HEK293 (cell line): ENCODE results near the gene ANXA4.
A peak's percentile ranks its signal among the peaks of the same experiment; 100 is the strongest.

Experiments used
- GLI2 ChIP-seq: fragments of 450-650 bp; formaldehyde crosslinking; IDR thresholded peaks from 2 replicates; pipeline ENCODE4; 2017; ENCODE audit warnings: missing biosample characterization, missing genetic modification characterization, low read depth, borderline replicate concordance
- IKZF3 ChIP-seq: fragments of 450-650 bp; IDR thresholded peaks from 2 replicates; pipeline ENCODE4 v1.5.0; 2018; ENCODE audit warnings: missing biosample characterization, mild to moderate bottlenecking, missing genetic modification characterization, moderate library complexity
- KLF10 ChIP-seq: fragments of 450-650 bp; IDR thresholded peaks from 2 replicates; pipeline ENCODE4 v1.5.1; 2018; ENCODE audit warnings: missing biosample characterization, mild to moderate bottlenecking, missing genetic modification characterization
- KLF8 ChIP-seq: fragments of 450-650 bp; formaldehyde crosslinking; IDR thresholded peaks from 2 replicates; pipeline ENCODE4 v1.5.1; 2016; ENCODE audit warnings: missing biosample characterization, missing genetic modification characterization
- KLF9 ChIP-seq: fragments of 450-650 bp; formaldehyde crosslinking; IDR thresholded peaks from 2 replicates; pipeline ENCODE4 v1.5.1; 2016; ENCODE audit warnings: missing biosample characterization, missing genetic modification characterization, low read depth
- SCRT2 ChIP-seq: fragments of 450-650 bp; formaldehyde crosslinking; IDR thresholded peaks from 2 replicates; pipeline ENCODE4 v1.5.1; 2016; ENCODE audit warnings: missing biosample characterization, missing genetic modification characterization
- SP3 ChIP-seq: fragments of 450-650 bp; formaldehyde crosslinking; IDR thresholded peaks from 2 replicates; pipeline ENCODE4 v1.5.1; 2016; ENCODE audit warnings: missing biosample characterization, missing genetic modification characterization
- SP7 ChIP-seq: fragments of 450-650 bp; formaldehyde crosslinking; IDR thresholded peaks from 2 replicates; pipeline ENCODE4 v1.5.1; 2016; ENCODE audit warnings: missing biosample characterization, missing genetic modification characterization
- ZBTB11 ChIP-seq: fragments of 450-650 bp; formaldehyde crosslinking; conservative IDR thresholded peaks from 2 replicates; pipeline ENCODE4 v1.5.1; 2016; ENCODE audit warnings: low read depth, missing biosample characterization, missing genetic modification characterization
- ZBTB20 ChIP-seq: fragments of 450-650 bp; formaldehyde crosslinking; IDR thresholded peaks from 2 replicates; pipeline ENCODE4 v1.5.1; 2016; ENCODE audit warnings: missing biosample characterization, missing genetic modification characterization
- ZBTB26 ChIP-seq: fragments of 450-650 bp; formaldehyde crosslinking; optimal IDR thresholded peaks from 2 replicates; pipeline ENCODE3; 2016; ENCODE audit warnings: missing biosample characterization, mild to moderate bottlenecking, missing genetic modification characterization
- ZBTB48 ChIP-seq: fragments of 450-650 bp; formaldehyde crosslinking; IDR thresholded peaks from 2 replicates; pipeline ENCODE4 v1.5.1; 2016; ENCODE audit warnings: missing biosample characterization, missing genetic modification characterization
- ZEB2 ChIP-seq: fragments of 450-650 bp; formaldehyde crosslinking; IDR thresholded peaks from 2 replicates; pipeline ENCODE4 v1.5.1; 2016; ENCODE audit warnings: missing biosample characterization, missing genetic modification characterization
- ZFHX2 ChIP-seq: fragments of 450-650 bp; formaldehyde crosslinking; conservative IDR thresholded peaks from 2 replicates; pipeline ENCODE4 v1.5.1; 2016; ENCODE audit warnings: missing biosample characterization, missing genetic modification characterization
- ZFP69B ChIP-seq: fragments of 450-650 bp; formaldehyde crosslinking; IDR thresholded peaks from 2 replicates; pipeline ENCODE4 v1.5.1; 2016; ENCODE audit warnings: missing biosample characterization, missing genetic modification characterization
- ZIC2 ChIP-seq: fragments of 450-650 bp; formaldehyde crosslinking; IDR thresholded peaks from 2 replicates; pipeline ENCODE4 v1.5.1; 2016; ENCODE audit warnings: missing biosample characterization, missing genetic modification characterization
- ZNF121 ChIP-seq: fragments of 450-650 bp; formaldehyde crosslinking; IDR thresholded peaks from 2 replicates; pipeline ENCODE4 v1.5.1; 2016; ENCODE audit warnings: missing biosample characterization, missing genetic modification characterization
- ZNF2 ChIP-seq: fragments of 450-650 bp; formaldehyde crosslinking; IDR thresholded peaks from 2 replicates; pipeline ENCODE4 v1.5.1; 2016; ENCODE audit warnings: missing biosample characterization, missing genetic modification characterization
- ZNF311 ChIP-seq: fragments of 450-650 bp; formaldehyde crosslinking; IDR thresholded peaks from 2 replicates; pipeline ENCODE4 v1.5.1; 2017; ENCODE audit warnings: missing biosample characterization, missing genetic modification characterization, borderline replicate concordance
- ZNF335 ChIP-seq: fragments of 450-650 bp; formaldehyde crosslinking; conservative IDR thresholded peaks from 2 replicates; pipeline ENCODE4 v1.5.1; 2016; ENCODE audit warnings: missing biosample characterization, missing genetic modification characterization
- ZNF449 ChIP-seq: fragments of 450-650 bp; formaldehyde crosslinking; IDR thresholded peaks from 2 replicates; pipeline ENCODE4 v1.5.1; 2017; ENCODE audit warnings: missing biosample characterization, mild to moderate bottlenecking, missing genetic modification characterization, moderate library complexity
- ZNF530 ChIP-seq: fragments of 450-650 bp; formaldehyde crosslinking; IDR thresholded peaks from 2 replicates; pipeline ENCODE4 v1.5.1; 2016; ENCODE audit warnings: low read depth, missing biosample characterization, missing genetic modification characterization
- ZNF600 ChIP-seq: fragments of 450-650 bp; formaldehyde crosslinking; IDR thresholded peaks from 2 replicates; pipeline ENCODE4 v1.5.1; 2016; ENCODE audit warnings: missing biosample characterization, missing genetic modification characterization
- ZNF629 ChIP-seq: fragments of 450-650 bp; formaldehyde crosslinking; IDR thresholded peaks from 2 replicates; pipeline ENCODE4 v1.5.1; 2017; ENCODE audit warnings: missing biosample characterization, missing genetic modification characterization
- ZNF777 ChIP-seq: fragments of 450-650 bp; formaldehyde crosslinking; IDR thresholded peaks from 2 replicates; pipeline ENCODE4 v1.5.1; 2017; ENCODE audit warnings: missing biosample characterization, missing genetic modification characterization, borderline replicate concordance
- ZSCAN16 ChIP-seq: fragments of 450-650 bp; formaldehyde crosslinking; IDR thresholded peaks from 2 replicates; pipeline ENCODE4 v1.5.1; 2016; ENCODE audit warnings: missing biosample characterization, missing genetic modification characterization
- ZSCAN5A ChIP-seq: fragments of 450-650 bp; formaldehyde crosslinking; IDR thresholded peaks from 2 replicates; pipeline ENCODE4 v1.5.1; 2016; ENCODE audit warnings: missing biosample characterization, missing genetic modification characterization

Gene ANXA4

GRCh38 chr2:69741575-69742321 lies at the start of gene ANXA4 (continued):
- TF ChIP-seq ZNF629: peak; percentile 9; the same call in 1 of the 2 replicates
- TF ChIP-seq KLF8 (tag by site-specific recombination): peak; percentile 85
- TF ChIP-seq ZIC2 (tag by site-specific recombination): peak; percentile 73
- TF ChIP-seq ZSCAN5A (tag by site-specific recombination): 0 out of 2 replicates have a peak, but pooled peaks have one; percentile 61
- TF ChIP-seq ZNF121: 0 out of 2 replicates have a peak, but pooled peaks have one; percentile 15
- peak; percentile 21; the same call in 1 of the 2 replicates for TF ChIP-seq KLF10 (tag by site-specific recombination)
- TF ChIP-seq ZNF600 (tag by site-specific recombination): peak; percentile 6; the same call in 1 of the 2 replicates
- TF ChIP-seq ZBTB20 (tag by site-specific recombination): peak; percentile 97
- TF ChIP-seq ZFP69B (tag by site-specific recombination): 0 out of 2 replicates have a peak, but pooled peaks have one; percentile 18
- peak; percentile 87 for TF ChIP-seq ZBTB26 (tag by site-specific recombination)
- no peak for TF ChIP-seq ZNF530
- TF ChIP-seq SP3 (tag by site-specific recombination): peak; percentile 85
- TF ChIP-seq ZBTB11 (tag by site-specific recombination): peak; percentile 88
- TF ChIP-seq ZNF777 (tag by site-specific recombination): 0 out of 2 replicates have a peak, but pooled peaks have one; percentile 12
- 0 out of 2 replicates have a peak, but pooled peaks have one; percentile 28 for TF ChIP-seq ZNF449 (tag by site-specific recombination)
- peak; percentile 64 for TF ChIP-seq SP7 (tag by site-specific recombination)
- peak; percentile 43; the same call in 1 of the 2 replicates for TF ChIP-seq ZEB2 (tag by site-specific recombination)
- TF ChIP-seq ZNF311 (tag by site-specific recombination): no peak
- TF ChIP-seq IKZF3 (tag by site-specific recombination): peak; percentile 52; the same call in 1 of the 2 replicates
- TF ChIP-seq GLI2 (tag by site-specific recombination): no peak
- TF ChIP-seq KLF9 (tag by site-specific recombination): peak; percentile 58; the same call in 1 of the 2 replicates
- TF ChIP-seq ZSCAN16 (tag by site-specific recombination): no peak
- TF ChIP-seq SCRT2 (tag by site-specific recombination): no peak
- peak; percentile 54; the same call in 1 of the 2 replicates for TF ChIP-seq ZNF2 (tag by site-specific recombination)
- TF ChIP-seq ZFHX2: peak; percentile 35; the same call in 1 of the 2 replicates
- TF ChIP-seq ZBTB48 (tag by site-specific recombination): peak; percentile 24; the same call in 1 of the 2 replicates
- peak; percentile 91 for TF ChIP-seq ZNF335 (tag by site-specific recombination)
